Activated CD4-positive, alpha-beta T cell treated with anti-CD3 and anti-CD28 coated beads, Interleukin-2, amount 50 U/mL, for 48 hours (primary cell): ENCODE measurements around the gene LRP1B.

Experiments
- DNase-seq, 2 experiments: peaks; one replicate each; pipeline ENCODE4 v3.0.0-alpha.2; 2020

The LRP1B gene

GRCh38 chr2:140873915-140874531 is 1256.8 kb downstream of the LRP1B start:
- no peak for DNase-seq

- DNase-seq: no peak
Measured at GRCh38 chr2:140869925-140870324, 1260.9 kb downstream of the LRP1B start.

DNA sequence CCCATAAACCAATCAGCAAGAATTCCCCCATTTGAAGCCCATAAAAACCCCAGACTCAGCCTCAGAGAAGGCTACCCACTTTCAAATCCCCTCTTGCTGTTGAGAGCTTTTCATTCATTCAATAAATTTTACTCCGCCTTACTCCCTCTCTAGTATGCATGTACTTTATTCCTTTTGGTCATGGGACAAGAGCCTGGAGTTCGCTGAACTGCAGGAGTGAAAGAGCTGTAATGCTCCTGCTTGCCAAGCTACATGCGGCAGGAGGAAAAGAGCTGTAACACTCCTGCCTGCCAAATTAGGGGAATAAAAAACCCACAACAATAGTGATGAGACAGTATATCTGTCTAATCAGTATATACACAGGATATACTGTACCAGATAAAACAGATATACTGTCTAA is 1261.7 kb downstream of the LRP1B start:
- no peak for DNase-seq

DNA sequence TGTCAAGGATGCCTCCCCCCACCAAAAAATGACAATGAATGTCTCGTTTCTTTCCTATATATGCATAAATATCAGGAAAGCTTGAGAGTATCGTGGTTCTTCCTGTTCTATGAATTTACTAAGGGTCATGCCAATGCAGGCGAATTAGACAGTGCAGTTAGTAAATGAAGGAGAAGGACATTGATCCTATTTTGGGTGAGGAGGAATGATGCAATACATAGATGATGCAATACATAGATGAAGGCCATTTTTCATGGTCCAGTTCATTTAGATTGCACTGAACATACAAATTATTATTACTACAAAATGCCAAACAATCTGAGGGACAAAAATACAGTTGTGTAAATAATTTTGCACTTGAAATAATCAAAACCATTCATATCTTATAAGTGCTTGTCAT is 1265.0 kb downstream of the LRP1B start:
- DNase-seq: no peak

DNA sequence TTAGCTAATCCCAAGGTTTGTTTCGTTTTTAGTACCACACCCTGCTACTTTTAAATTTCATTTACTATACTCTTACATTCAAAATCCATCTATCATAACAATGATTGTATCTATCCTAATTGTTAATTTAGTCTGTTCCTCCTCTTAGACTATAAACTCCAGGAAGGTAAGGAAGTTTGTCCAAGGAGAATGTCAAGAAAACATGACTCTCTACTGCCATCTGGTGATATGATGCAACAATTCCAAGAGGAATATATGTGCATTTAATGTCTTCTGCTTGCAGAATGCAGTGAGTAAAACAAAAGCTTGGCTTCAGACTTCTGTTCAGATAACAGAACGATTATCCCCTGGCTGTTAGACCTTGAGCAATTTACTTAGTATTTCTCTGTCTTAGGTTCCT is 1267.1 kb downstream of the LRP1B start:
- no peak for DNase-seq

DNA sequence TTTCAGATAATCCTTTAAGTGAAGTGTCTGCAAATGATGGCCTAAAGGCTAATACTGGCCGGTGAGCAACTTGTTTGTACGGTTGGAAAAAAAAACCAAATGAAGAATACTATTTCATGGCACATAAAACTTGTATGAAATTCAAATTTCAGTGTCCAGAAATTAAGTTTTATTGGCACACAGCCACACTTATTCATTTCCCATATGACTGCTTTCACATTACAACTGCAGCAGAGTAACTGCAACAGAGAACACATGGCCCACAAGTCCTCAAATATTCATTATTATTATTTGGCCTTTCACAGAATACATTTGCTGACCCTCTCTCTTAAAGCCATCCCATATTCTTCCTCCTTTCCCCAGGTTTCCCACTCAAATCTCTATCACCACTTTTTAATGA is 1268.6 kb downstream of the LRP1B start:
- no peak for DNase-seq

DNA sequence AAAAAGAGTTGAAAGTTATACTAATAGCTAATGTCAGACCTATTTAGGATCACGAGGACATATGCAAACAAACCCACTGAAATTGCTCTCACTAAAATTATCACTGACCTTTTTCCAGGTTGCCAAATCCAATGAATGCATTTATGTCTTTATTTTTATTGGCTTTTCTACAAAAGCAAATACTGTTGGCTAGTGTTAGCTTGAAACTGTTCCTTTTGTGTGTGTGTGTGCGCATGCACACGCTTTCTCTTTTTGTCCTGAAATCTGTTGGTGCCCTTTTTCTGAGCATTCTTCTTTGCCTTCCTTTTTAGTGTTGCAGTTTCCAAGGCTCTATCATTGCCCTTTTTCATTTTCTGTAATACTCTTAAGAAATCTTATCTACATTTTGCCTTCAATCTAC is 1269.2 kb downstream of the LRP1B start:
- DNase-seq: no peak

DNA sequence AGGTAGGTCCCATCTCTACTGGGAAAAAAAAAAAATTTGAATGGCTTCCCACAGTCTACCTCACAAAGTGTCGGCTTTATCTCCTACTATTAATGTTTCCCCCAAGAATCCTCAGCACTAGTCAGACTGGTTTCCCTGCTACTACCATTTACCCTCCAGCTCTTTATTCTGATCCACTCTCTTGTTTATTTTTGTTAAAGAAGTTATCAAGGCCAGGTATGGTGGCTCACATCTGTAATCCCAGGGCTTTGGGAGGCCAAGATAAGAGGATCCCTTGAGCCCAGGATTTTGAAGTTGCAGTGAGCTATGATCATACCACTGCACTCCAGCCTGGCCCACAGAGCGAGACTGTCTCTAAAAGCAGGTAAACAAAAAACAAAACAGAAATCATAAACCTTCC is 1275.3 kb downstream of the LRP1B start:
- DNase-seq: no peak

- DNase-seq: no peak
Measured at GRCh38 chr2:140851258-140851981, 1279.4 kb downstream of the LRP1B start.

DNA sequence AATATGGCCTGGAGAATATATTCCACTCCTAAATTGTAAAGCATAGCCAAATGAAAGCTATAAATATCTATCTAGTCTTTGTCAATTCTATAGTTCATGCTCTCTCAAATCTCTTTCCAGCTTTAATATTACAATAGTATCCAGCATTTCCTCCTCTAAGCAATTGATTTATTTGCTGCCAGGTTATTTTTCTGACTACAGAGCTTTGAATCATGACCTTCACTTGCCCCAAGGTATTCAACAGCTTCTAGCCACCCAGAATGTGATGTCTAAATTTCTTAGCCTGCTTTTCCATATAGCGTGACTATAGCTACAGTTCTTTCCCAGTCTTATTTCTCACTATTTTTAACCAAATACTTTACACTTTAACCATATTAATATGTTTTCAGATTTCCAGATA is 1287.6 kb downstream of the LRP1B start:
- DNase-seq: no peak

DNA sequence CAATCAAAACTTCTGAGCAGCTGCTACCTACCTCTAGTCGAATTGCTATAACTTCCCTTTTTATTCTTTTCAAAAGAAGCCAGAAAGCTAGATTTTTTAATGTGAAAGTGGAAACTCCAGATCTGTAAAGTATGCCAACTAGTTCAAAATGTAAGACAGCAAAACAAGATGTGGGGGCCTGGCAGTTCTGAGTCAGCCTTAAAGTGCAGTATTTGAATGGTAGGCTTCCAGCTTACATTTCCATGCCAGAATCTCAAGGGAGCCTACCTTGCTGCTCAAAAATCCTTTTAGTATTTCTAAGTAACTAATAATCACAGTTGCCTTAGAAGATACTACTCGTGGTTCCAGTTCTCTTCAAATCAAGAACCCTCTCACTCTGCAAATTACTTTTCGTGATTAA is 1288.7 kb downstream of the LRP1B start:
- no peak for DNase-seq

- DNase-seq: no peak
Measured at GRCh38 chr2:140841141-140841540, 1289.7 kb downstream of the LRP1B start.

DNA sequence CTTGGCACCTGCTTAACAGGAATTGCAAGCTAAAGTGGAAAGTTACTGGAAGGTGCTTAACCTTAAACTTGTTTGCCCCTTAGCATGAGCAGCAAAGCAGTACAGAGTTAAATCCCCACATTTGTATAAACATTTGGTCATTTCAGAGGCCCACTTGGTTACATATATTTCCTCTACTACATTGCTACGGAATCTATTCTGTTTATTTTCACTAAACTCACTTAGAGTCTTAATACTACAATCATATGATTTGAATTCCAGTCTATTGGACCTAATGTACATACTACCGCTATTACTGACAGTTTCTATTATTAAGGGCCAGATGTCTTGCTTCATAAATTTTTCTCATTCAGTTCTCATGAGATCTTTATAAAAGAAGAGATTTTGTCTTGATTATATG is 1294.0 kb downstream of the LRP1B start:
- DNase-seq: no peak

DNA sequence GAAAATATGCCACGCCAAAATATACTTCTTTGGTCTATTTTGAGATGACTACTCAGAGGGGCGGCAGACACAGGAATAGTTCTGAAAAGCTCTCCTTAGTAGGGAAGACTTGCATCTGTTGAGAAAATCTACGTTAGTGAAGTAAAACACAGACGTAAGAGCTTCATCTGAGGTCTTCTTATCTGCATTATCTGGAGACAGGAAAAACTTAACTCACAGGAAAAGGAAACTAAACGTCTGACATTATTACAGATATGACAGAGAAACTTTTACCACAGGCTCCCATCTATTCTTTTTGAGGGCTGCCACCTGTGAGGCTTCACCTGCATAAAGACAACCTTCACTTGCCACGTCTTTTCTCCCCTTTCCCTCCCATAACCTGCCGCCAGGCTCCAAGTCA is 1295.7 kb downstream of the LRP1B start:
- DNase-seq: no peak

- no peak for DNase-seq
Measured at GRCh38 chr2:140814141-140814540, 1316.7 kb downstream of the LRP1B start.

GRCh38 chr2:140808820-140809219 is 1322.0 kb downstream of the LRP1B start:
- DNase-seq: no peak

DNA sequence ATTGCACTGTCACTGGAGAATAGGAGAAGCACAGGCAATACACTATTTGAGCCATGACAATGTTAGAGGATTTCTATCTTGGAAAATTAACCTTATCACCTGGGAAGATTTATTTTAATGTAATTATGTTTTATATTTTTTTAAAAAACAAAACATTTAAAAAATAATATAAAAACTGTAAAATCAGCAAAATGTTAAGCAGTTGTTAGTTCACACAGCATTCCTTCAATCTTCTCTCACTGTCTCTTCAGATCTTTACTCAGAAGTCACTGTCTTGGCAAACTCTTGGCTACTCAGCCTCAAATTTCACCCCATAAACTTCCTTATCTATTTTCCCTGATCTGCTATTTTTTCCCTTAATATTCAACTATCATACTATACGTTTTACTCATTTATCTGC is 1322.6 kb downstream of the LRP1B start:
- DNase-seq: no peak

DNA sequence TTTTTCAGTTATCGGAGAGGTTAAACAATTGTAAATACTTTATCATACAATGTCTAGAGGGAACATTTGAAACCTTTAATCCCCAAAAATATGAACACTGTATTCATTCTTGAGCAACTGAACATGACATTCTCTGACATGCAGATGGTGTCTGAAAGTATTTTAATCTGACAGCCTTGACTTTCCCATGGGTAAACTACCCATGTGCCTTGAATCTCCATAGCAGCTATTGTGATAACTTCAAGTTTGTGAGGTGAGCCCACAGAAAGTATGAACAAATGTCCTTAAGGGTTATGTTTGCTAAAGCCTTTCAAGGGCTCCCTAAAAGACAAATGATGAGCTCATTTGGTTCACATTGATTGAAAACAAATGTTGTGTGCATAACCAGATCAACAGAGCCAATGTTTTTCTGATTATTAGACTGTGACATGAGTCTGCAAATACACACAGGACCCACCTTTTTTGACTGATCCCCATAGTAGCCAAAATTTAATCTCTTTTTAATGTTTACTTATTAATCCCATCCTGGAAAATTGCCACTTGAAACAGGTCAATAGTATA is 1326.0 kb downstream of the LRP1B start:
- DNase-seq: no peak

DNA sequence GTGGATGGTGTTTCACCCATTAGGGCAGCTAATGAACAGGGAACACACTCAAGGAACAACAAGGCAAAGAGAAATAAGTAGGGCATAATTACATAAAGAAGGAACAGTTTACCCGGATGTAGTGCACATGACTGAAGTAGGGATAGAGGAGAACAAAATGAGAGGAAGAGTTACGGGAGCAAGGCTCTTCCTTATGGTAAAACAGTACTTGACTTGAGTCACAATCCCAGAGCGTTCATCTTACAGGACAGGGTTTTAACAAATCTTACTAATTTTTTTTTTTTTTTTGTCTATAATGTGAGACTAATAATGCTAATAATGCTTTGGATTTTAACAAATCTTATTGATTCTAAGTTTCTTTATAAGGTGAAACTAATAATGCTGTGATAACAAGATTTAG is 1329.5 kb downstream of the LRP1B start:
- no peak for DNase-seq

DNA sequence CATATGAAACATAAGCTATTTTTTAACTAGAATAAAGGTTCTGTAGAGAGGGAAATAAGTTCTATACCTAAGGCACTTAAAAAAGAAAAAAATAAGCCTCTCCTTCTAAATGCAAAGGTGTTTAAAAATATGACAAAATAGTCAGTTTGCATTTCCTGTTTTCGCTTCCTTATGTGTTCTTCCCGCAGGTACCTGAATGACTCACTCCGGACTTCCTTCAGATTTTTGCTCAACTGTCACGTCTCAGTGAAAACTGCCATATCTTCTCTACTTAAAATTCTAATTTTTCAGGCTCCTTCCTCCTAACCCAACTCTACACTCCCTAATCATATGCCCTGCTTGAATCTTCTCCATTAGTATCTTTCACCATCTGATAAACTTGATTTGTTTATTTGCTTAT is 1333.1 kb downstream of the LRP1B start:
- no peak for DNase-seq

GRCh38 chr2:140791802-140792201 is 1339.0 kb downstream of the LRP1B start:
- no peak for DNase-seq

DNA sequence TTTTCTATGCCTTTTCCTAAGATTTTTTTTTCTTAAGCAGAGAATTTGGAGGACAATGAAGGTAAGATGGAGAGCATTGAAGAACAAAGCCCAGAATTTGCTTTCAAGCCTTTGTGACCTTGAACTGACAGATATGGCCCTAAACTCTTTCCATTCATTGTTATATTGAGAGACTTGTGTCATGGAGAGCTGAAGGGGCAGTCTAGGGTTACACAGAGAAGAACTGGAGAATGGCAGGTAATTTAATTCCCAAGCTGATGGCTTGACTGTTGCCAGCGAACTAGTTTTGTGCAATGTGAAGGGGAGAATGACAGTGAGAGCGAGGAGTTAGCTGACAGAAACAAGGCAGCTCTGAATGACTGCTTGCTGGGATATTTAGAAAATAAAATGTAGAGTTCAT is 1344.2 kb downstream of the LRP1B start:
- DNase-seq: no peak

- DNase-seq: no peak
Measured at GRCh38 chr2:140775411-140775810, 1355.4 kb downstream of the LRP1B start.

DNA sequence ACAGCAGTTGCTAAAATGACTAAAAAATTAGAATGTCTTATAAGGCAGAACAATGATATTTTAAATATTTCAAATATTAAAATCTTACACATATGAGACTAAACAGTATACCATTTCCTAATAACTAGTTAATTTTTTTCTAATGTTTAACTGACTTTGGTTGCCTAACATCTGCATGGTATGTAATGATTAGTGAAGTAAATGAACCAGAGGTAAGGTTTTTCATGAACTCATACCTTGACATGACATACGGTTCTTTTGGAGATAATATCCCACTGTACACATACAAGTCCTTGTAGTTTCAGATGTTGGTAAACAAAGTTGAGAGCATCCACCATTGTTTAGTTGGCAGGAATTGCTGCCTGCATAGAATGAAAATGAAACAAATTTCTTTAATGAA is 1360.2 kb downstream of the LRP1B start:
- no peak for DNase-seq

DNA sequence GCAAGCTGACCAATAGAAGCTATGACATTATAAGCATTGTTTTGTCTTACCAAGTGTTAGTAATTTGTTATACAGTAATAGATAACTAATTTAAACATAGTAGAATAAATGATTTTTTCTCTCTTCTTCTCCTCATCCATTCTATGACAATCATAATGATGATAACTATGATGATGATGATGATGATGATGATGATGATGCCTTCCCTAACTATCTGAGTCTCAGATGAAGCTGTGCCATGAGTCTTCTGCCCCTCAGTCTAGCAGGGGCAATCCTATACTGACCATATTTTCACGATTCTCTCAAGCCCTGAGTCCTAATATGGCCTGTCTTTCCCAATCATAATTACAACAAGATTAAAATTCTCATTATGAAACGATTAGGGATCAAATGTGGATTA is 1369.0 kb downstream of the LRP1B start:
- DNase-seq: no peak
